ENCODE data around the gene CEBPZOS.

DNA sequence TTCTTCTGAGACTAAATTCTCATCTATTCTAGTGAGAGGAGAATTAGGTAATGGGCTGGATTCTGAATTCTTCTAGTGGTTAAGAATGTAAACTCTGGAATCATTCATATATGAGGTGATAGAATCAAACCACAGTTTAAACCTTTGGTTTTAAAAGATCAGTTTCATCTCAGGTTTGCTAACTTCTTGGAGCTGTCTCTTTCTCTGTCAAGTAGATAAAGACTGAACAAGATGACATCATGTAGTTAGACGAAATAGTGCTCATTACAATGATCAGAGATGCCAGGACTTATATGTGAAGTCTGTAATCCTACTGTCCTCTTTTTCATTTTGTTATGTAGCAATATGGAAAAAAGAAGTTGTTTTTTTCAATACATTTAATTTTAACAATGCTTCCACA is 4.9 kb downstream of the CEBPZOS start:
- TF ChIP-seq, protein P1, sequence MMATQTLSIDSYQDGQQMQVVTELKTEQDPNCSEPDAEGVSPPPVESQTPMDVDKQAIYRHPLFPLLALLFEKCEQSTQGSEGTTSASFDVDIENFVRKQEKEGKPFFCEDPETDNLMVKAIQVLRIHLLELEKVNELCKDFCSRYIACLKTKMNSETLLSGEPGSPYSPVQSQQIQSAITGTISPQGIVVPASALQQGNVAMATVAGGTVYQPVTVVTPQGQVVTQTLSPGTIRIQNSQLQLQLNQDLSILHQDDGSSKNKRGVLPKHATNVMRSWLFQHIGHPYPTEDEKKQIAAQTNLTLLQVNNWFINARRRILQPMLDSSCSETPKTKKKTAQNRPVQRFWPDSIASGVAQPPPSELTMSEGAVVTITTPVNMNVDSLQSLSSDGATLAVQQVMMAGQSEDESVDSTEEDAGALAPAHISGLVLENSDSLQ (IDR thresholded peaks at IDR 0.05): no peak
- TF ChIP-seq SUZ12 (IDR thresholded peaks at IDR 0.05) (no peak), ARNT (IDR thresholded peaks at IDR 0.05) (no peak), FOXM1 (IDR thresholded peaks at IDR 0.05; ENCODE audit: borderline replicate concordance) (no peak)

Data from HEK293T (cell line).